LHCN-M2 (cell line): ENCODE data around the gene ISM2. TPM values are rescaled to one million over a fixed set of nuclear protein-coding genes. Genes with fewer than 3 reads are reported as not detected.

Experiments used
- DNase-seq: peaks from one replicate; pipeline ENCODE4 v3.0.0-alpha.2; 2012; ENCODE audit warnings: low read depth
- total RNA-seq: library from RNA; depleted of rRNA; stranded (reverse); fragments of >200 nt; gene quantifications from 2 replicates; pipeline ENCODE4 v1.2.3, GENCODE V29; 2014

Gene ISM2
- total RNA-seq, 1 experiment from 2014 or later, result 0.23 TPM

GRCh38 chr14:77508249-77508648, 9.6 kb upstream of the ISM2 start:
- peak; percentile 32 for DNase-seq

DNA sequence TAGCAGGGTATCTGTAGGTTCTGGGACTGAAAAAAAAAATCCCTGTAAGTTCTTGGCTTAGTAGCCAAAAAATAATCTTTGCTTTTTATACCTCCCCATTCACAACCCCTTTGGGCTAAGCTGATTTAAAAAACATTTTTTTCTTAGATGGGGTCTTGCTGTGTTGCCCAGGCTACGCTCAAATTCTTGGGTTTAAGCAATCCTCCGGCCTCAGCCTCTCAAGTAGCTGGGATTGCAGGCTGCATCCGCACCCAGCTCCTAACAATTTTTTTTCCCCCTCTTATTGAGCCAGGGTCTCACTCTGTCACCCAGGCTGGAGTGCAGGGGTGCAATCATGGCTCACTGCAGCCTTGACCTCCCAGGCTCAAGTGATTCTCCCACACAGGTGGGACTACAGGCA, 9.1 kb upstream of the ISM2 start:
- no peak for DNase-seq

DNA sequence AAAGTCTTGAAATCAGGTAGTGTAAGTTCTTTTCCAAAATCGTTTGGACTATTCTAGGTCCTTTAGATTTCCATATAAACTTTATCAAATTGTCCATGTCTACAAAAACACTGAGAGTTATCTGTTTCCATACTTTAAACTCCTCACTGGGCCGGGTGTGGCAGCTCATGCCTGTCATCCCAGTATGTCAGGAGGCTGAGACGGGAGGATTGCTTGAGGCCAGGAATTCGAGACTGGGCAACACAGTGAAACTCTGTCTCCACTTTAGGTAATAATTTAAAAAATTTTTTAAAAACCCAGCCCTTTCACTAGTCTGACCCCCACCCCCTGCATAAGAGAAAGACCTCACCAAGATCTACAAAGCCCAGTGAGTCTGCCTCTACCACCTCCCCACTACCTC, 6.4 kb upstream of the ISM2 start:
- DNase-seq, result no peak

DNA sequence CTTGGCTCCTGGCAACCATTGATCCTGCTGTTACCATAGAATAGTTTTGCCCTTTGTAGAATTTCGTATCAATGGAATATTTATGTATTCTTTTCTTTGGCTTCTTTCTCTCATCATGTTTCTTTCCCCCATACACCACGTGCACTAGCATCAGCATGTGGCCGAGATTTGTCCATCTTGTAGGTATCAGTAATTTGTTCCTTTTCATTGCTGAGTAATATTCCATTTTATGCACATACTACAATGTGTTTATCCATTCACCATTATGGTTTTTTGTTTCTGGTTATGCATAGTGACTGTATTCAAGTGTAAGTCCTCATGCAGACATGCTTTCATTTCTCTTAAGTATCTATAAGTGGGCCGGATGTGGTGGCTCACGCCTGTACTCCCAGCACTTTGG, 4.5 kb upstream of the ISM2 start:
- no peak for DNase-seq

DNA sequence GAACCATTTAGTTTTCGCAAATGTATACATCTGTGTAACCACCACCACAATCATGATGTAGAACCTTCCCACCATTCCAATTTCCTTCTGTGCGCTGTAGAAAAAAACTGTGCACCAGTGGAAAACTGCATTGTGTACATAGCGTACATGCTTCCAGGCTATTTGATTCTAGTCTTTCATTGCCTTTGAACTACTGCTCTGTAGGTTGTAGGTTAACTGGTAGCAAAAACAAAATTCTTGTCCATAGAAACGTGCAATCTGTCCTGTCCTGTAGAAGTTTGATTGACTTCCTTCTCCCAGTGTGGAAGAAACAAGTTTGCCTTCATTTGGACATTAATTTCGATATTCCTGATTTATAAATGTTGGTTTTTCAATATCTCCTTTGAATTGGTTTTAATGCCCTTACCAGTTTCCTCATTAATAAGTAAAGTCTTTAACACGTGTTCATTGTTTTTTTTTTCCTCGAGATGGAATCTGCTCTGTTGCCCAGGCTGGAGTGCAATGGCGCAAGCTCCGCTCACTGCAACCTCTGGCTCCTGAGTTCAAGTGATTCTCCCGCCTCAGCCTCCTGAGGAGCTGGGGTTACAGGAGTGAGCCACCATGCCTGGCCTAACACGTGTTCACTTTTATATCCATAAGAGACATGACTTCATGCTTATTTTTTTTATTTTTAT, 3.6 kb upstream of the ISM2 start:
- DNase-seq, result no peak

- DNase-seq, result no peak
These were observed 440 bp upstream of the ISM2 start for GRCh38 chr14:77498984-77499527.

DNA sequence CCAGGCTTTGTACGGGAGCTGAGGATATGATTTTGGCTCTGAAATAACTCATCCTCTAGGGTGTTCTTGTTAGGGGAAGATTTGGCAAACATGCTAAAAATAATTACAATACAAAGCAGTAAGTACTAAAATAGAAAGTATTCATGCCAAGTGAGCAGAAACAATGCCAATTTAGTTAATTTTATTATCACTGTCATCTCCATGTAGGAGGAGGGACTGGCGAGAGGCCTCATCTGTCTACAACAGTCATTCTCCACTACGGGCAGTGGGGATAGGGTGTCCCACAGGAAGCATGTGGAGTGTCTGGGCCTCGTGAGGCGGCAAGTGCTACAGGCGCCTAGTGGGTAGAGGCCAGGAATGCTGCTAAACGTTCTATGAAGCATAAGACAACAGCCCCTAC, 3.3 kb downstream of the ISM2 start:
- no peak for DNase-seq

- DNase-seq, result no peak
These were observed 7.6 kb downstream of the ISM2 start for GRCh38 chr14:77491056-77491455.

DNA sequence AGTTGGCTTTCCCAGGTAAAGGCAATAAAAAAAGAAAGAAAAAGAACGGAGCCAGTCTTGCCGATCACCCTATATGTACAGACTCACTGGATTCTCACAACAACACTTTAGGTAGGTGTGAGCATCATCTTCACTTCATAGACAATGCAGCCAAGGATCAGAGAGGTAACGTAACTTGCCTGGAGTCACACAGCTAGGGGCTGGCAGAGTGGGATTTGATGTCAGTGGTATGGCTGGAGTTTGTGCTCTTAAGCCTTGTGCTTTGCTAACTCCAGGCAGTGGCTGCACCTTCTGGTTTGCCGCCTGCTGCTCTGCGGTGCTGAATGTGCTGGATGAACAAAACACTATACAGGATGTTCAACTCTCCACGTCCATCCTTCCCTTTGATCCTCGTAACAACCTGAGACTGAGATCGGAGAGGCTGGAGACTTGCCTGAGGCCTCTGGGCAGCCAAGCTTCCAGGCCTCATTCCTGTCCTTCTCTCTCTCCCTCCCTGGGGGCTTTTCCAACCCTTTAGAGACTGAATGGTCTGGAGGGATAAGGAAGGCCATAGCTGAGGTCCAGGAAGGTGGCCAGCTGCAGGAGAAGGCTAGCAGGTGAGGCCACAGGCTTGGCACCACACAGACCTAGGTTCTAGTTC, 8.1 kb downstream of the ISM2 start:
- no peak for DNase-seq

DNA sequence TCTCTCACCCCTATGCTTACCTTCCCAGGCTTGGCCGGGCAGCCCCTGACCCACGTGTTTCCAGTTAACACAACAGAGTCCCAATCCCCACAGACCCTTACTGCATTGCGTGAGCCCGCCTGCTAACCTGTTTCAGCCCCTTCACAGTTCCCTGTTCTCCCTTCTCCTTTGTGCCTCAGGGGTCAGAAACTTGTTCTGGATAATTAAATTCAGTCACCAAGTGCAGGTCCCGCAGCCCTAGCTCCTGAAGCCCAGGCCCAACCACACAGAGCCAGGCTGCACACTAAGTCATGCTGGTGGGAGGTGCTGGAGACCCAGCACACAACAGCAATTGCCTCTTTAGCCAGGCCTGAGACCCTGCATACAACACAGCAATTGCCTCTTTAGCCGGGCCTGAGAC, 9.6 kb downstream of the ISM2 start:
- no peak for DNase-seq

- no peak for DNase-seq
These were observed 10.1 kb downstream of the ISM2 start for GRCh38 chr14:77488558-77488957.

- peak; percentile 49 for DNase-seq
These were observed 12.5 kb downstream of the ISM2 start for GRCh38 chr14:77485901-77486678.

GRCh38 chr14:77485256-77485655, 13.4 kb downstream of the ISM2 start:
- no peak for DNase-seq

DNA sequence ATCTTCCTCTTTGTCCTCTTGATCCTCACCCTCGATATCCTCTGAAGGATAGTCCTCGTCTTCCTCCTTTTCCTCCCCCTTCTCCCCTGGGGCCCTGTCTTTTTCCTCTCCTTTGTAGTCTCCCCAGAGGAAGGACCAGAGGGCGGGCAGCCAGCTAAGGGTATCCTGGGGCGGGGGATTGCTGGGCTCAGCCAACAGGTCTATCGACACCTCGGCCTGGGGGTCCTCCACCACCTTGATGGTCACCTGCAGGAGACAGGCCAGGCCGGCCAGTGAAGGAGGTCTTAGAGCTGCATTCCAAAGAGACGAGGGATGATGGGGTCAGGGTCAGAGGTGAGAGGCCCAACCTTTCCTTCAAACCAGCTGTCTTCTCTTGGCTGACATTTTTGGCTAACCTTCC, 16.2 kb downstream of the ISM2 start:
- DNase-seq, result no peak

DNA sequence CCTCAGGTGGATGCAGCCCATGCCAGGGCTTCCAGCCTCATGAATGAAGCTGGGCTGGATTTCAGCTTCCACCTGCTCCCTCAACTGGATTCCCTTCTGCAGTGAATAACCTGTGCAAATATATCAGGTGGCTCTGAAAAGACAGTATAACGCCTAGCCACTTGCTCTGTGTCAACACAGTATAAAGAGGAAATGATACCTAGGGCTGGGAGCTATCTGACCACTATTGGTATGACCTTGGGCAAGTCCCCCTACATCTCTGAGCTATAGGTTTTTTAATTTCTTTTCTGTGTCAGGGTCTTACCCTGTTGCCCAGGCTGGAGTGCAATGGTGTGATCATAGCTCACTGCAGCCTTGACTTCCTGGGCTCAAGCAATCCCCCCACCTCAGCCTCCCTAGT, 19.8 kb downstream of the ISM2 start:
- no peak for DNase-seq

DNA sequence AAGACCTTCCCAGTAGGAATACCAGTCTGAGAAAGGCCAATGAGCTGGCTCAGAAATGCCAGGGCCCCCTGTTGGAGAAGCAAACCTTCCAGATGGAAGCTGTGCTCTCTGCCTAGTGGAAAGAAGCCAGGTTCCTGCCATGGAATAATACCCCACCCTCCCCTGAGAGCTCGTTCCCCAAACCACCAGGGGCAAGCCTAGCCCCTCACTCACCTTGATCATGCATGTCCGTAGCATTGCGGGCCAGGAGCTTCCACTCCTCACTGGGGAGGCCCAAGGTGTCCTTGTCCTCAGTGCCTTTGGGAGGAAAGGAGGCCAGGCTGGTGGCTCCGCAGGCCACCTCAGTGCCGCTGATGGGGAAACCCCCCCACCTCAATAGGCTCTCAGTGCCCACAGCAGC, 20.6 kb downstream of the ISM2 start:
- no peak for DNase-seq

DNA sequence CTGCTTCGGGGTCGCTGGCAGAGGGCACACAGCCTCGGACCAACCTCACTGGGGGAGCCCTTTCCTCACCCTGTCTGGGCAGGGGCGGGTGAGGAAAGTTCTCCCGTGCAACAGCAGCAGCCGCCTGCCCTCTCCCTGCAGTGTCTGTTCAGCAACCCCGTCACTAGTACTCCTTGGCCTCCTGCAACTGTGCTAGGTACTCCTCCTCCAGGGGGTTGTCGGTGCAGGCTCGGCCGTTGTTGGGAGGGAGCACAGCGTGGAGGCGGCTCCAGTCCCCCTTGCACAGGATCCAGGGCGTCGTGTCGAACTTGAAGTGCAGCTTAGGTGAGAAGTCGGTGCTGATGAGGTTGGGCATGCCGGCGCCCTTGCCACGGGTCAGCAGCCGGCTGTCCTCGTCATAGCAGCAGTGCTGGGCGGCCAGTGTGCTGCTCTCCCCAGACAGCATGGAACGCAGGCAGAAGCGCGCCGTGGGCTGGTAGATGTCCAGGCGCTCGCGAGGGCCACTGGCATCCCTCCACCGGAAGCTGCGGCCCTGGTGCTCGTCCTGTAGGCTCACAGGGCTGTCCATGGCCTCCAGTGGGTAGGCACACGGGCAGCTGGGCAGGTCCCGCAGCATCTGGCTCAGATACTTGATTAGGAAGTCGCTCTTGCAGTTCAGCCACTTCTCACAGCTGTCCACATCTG, 23.0 kb downstream of the ISM2 start:
- no peak for DNase-seq

- DNase-seq, result no peak
These were observed 24.0 kb downstream of the ISM2 start for GRCh38 chr14:77474479-77475177.

DNA sequence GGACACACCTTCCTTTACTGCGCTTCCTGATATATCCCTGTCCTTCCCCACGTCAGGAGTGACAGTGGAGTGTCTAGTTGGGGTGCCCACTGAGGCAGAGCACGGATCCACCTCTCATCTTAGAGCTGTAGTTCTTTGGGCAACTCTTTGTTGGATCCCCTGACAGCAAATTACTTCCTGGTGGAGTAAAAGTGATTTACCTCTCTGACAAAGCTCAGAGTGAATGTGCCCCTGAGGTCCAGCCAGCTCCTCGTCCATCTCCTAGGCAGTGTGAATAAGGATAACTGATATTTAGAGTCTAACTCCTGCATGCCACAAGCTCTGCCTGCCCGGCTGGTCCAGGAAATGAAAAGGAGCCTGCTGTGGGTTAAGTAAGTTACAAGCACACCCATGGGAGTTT, 24.7 kb downstream of the ISM2 start:
- DNase-seq, result no peak

DNA sequence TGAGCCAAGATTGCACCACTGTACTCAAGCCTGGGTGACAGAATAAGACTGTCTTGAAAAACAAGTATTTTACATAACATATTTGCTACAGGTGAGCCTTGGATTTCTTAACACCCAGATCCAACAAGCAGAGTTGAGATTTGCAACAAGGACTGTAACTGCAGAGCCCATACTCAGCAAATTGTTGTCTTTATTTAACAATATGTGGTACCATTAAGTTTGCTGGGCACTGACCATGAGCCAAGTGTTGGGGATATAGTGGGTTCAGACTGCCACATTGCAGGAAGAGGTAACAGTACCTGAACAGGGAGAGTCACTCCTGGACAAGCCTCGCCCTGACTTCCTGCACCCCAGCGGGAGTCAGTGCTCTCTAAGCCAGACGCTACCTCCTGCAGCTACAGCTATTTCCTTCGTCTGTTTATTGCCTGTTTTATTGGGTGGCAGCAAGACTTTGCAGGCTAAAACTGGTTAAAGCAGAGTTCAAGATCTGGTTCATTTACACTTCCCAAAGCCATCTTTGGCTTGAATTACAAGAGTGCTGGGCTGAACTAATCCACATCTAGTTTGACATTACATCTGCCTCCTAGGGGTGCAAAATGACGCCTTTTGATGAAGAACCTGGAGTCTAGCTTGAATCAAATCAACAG, 28.3 kb downstream of the ISM2 start:
- no peak for DNase-seq

GRCh38 chr14:77469539-77469938, 29.1 kb downstream of the ISM2 start:
- DNase-seq, result no peak
